HG03139 (cell line): Measurements from ENCODE around the gene MAMDC4.
A peak's percentile ranks its signal among the peaks of the same experiment; 100 is the strongest.

Experiments used
- ATAC-seq: cut with Tn5 transposase; IDR thresholded peaks from one replicate; pipeline ENCODE4 v1.9.1; 2021; ENCODE audit not compliant: unreplicated experiment

Gene MAMDC4

DNA sequence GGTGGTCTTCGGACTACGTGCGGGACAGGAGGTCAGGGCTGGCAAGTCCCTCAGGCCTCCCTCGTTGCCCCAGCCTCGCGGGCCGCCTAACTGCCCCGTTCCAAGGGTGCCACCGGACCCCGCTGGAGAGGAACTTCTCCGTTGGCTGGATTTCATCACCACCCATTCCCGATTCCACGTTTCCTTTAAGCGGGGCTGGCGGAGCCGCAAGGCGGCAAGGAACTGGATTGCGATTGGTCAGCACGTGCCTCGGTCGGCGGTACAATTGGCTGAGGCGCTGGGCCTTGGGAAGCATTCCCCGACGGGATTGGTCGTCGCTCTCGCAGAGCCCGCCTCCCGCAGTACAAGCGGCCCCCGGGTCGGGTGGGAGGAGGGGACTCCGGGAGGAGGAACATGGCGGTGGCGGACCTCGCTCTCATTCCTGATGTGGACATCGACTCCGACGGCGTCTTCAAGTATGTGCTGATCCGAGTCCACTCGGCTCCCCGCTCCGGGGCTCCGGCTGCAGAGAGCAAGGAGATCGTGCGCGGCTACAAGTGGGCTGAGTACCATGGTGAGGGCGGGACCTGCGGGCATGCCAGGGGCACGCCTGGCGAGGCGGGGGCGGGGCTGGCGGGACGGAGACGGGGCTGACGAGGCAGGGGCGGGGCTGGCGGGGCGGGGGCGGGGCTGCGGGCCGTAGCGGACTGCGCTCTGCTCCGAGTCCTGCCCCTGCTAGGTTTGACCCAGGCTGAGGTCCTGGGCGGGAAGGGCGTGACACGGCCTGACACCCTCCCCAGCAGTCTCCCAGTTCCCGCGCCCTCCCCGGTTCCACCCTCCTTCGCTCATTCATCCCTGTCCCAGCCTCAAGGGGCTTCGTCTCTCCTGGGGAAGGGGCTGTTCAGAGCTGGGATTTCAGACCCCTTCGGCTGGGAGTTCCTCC is 2.8 kb upstream of the MAMDC4 start, which contains the start of gene PHPT1:
TSS of gene PHPT1 (plus strand) at position 372 of the 922 bp plus-strand sequence. CDS start at position 394, 22 bp downstream.
- peak; percentile 79 for ATAC-seq

DNA sequence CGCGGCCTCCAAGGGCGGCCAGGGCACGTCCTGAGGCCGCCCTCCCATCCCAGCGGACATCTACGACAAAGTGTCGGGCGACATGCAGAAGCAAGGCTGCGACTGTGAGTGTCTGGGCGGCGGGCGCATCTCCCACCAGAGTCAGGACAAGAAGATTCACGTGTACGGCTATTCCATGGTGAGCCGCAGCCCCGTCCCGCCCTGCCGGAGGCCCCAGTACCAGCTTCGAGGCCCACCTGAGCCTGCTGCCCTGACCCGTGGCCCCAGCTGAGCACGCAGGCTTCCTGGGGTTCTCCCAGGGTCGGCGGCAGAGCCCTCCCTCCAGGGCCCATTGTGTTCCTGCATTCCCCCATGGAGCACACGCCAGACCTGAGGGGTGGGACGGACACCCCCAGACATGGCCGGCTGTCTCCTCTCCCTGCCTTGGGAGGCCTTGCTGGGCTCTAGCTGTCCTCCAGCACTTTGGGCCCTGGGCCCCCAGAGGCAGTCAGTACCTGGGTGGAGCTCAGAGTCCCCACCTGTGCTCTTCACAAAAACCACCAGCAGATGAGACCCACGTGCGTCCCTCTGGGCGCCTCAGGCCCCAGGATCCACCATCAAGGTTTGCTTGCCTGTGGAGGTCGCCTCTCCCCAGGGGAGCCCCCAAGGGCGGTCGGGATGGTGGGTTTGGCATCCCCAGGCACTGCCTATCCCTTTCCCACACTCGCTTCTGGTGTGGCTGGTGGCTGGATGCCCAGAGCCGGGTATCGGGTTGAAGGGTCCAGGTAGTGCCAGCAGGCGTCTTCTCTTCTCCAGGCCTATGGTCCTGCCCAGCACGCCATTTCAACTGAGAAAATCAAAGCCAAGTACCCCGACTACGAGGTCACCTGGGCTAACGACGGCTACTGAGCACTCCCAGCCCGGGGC is 1.9 kb upstream of the MAMDC4 start:
- ATAC-seq, result no peak

- no peak for ATAC-seq
Observed at GRCh38 chr9:136850866-136851775, 1.0 kb upstream of the MAMDC4 start.

DNA sequence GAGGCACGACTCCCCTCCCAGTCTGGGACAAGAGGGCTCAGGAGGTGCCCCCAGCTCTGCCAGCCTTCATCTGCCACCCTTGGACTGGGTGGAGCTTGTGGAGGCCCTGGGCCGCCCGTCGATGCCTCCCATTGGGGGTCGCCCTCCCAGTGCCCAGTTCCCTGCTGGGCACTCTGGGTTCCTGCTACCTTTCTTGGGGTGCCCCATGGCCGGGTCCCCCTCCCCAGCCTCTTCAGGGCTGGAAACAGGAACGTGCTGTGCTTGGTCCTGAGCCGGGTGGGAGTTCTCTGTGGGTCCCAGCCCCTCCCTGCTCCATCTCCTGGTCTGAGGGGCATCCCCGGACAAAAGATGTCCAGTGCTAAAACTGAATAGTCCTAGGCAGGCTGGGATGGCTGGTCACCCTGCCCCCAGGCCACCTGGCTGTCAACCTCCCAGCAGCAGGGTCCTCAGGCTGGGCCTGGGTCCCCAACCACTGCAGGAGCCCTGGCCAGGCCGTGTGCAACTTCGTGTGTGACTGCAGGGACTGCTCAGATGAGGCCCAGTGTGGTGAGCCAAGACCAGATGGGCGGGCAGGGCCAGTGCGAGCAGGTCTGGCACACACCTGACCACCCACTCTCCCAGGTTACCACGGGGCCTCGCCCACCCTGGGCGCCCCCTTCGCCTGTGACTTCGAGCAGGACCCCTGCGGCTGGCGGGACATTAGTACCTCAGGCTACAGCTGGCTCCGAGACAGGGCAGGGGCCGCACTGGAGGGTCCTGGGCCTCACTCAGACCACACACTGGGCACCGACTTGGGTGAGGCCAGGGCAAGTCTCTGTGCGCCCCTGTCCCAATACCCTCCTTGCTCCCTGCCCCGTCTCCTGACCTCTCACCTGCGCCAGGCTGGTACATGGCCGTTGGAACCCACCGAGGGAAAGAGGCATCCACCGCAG is 784 bp downstream of the MAMDC4 start:
- no peak for ATAC-seq

GRCh38 chr9:136853596-136854112 is 1.5 kb downstream of the MAMDC4 start:
- ATAC-seq, result no peak

GRCh38 chr9:136854113-136854841 is 2.1 kb downstream of the MAMDC4 start:
- no peak for ATAC-seq

DNA sequence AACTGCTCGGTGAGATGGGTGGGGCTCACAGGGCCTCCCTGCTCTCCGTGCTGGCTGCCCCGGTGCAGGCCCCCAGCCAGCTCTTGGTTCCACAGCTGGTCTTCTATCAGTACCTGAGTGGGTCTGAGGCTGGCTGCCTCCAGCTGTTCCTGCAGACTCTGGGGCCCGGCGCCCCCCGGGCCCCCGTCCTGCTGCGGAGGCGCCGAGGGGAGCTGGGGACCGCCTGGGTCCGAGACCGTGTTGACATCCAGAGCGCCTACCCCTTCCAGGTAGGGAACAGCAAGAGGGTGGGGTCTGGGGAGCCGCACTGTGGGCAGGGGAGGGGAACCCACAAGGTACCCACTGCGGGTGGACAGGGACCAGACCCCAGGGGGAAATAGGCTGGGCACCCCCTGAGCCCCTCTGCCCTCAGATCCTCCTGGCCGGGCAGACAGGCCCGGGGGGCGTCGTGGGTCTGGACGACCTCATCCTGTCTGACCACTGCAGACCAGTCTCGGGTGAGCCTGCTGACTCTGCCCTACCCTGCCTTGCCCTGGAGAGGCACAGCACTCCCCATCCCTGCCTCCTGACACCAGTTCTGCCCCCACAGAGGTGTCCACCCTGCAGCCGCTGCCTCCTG is 2.8 kb downstream of the MAMDC4 start:
- ATAC-seq, result no peak

DNA sequence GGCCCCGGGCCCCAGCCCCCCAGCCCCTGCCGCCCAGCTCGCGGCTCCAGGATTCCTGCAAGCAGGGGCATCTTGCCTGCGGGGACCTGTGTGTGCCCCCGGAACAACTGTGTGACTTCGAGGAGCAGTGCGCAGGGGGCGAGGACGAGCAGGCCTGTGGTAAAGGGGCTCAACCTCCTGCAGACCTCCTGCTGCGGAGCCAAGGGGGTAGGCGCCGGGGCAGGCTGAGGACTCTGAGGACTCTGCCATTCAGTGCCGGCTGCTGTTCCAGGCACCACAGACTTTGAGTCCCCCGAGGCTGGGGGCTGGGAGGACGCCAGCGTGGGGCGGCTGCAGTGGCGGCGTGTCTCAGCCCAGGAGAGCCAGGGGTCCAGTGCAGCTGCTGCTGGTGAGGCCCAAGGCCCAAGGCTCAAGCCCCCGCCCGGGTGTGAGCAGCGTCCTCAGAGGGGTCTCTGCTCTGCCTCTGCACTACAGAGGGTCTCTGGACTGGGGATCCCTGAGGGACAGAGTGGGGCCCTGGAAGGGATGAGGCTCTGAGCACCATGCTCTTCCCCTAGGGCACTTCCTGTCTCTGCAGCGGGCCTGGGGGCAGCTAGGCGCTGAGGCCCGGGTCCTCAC is 3.4 kb downstream of the MAMDC4 start:
- no peak for ATAC-seq

GRCh38 chr9:136856079-136856476 is 3.9 kb downstream of the MAMDC4 start:
- no peak for ATAC-seq

DNA sequence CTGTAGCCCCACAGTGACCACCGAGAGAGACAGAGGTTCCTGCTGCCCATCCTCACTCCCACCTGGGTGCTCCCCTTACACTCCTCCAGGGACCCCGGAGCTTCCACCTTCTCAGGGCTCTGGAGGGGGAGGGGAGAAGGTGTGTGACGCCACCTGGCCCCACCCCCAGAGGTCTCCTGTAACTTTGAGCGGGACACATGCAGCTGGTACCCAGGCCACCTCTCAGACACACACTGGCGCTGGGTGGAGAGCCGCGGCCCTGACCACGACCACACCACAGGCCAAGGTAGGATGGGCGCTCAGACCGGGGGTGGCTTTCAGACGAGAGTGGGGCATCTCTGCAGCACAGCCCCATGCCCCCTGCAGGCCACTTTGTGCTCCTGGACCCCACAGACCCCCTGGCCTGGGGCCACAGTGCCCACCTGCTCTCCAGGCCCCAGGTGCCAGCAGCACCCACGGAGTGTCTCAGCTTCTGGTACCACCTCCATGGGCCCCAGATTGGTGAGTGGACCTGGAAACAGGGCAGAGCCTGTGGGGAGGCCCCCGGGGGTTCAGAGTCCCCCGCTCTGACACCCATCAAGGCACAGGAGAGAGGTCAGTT is 4.5 kb downstream of the MAMDC4 start:
- ATAC-seq, result no peak

GRCh38 chr9:136857166-136857565 is 5.0 kb downstream of the MAMDC4 start:
- no peak for ATAC-seq

- no peak for ATAC-seq
Observed at GRCh38 chr9:136857581-136858412, 5.7 kb downstream of the MAMDC4 start.

DNA sequence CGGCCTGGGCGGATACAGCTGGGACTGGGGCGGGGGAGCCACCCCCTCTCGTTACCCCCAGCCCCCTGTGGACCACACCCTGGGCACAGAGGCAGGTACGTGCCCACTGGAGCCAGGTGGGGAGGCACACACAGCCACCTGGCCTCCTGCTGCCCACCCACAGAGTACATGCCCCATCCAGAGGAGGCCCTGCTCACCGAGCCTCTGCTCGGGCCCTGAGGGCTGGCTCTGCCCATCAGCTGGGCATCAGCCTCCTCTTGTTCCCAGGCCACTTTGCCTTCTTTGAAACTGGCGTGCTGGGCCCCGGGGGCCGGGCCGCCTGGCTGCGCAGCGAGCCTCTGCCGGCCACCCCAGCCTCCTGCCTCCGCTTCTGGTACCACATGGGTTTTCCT is 6.3 kb downstream of the MAMDC4 start:
- ATAC-seq, result no peak

DNA sequence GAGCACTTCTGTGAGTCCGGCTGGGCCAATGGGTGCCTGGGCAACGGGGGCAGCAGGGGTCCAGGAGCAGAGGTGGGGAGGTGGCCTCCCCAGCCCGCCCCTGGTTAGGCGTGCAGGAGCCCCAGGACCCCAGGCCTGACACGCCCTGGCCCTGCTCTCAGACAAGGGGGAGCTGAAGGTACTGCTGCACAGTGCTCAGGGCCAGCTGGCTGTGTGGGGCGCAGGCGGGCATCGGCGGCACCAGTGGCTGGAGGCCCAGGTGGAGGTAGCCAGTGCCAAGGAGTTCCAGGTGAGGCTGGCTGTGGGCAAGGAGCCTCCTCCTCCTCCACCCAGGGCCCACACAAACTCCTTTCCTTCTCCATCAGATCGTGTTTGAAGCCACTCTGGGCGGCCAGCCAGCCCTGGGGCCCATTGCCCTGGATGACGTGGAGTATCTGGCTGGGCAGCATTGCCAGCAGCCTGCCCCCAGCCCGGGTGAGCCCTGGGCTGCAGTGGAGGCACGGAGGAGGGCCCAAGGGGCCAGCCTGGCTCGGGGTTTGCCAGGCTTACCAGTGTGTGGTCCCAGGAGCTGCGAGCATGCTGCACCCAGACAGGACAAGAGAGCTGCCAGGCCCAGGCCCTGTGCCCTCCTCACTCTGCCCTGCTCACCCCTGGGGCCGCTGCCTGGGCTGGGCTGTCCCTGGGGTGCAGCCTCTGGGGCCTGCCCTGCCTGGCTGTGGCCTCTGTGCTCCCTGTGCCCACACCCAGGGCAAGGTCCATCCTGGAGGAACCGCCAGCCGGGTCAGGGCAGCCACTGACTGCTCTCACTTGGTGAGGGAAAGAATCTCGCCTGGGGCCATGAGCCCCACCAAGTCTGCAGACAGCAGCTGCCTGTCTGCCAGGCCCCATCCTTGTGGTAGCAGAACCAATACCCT is 7.0 kb downstream of the MAMDC4 start:
- no peak for ATAC-seq

DNA sequence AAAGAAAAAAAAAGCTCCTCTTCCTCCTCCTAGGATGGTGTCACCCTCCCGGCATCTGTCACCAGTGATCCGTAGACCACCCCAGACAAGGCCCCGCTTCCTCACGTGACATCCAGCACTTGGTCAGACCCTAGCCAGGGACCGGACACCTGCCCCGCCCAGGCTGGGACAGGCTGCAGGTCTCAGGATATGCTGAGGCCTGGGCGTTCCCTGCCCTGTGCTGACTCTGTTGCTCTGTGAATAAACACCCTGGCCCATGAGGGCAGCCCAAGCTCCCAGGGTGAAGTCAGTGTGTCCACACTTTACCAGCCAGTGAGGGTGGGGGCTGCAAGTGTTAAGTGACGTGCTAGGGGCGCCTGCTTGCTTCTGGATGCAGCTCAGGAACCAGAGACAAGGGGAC is 8.4 kb downstream of the MAMDC4 start:
- no peak for ATAC-seq
